WI38 (cell line): ENCODE data around the gene MAMDC4.
A peak's percentile ranks its signal among the peaks of the same experiment; 100 is the strongest.

Experiments used
- H3K4me3 ChIP-seq: 2 replicates; pipeline ENCODE4 v1.5.1; 2011; ENCODE audit warnings: low read depth, mild to moderate bottlenecking, control low read depth, low read length
- CTCF ChIP-seq: IDR thresholded peaks from 2 replicates; pipeline ENCODE4 v1.5.1; 2012; ENCODE audit warnings: low read depth, mild to moderate bottlenecking, control low read depth, low read length

The MAMDC4 gene

GRCh38 chr9:136807281-136808074 lies 44.7 kb upstream of the MAMDC4 start, which contains the start of gene RABL6:
Gene RABL6 (plus strand): TSS chr9:136807948. CDS start chr9:136808197, 249 bp downstream.
- TF ChIP-seq CTCF, result no peak
- peak within 1 kb of the TSS; percentile 85 for H3K4me3 ChIP-seq

- no peak for TF ChIP-seq CTCF
- H3K4me3 ChIP-seq, result peak overlapping the region; percentile 85
These were observed 43.9 kb upstream of the MAMDC4 start for GRCh38 chr9:136808075-136808805.

GRCh38 chr9:136808806-136809158 lies 43.4 kb upstream of the MAMDC4 start:
- peak overlapping the region; percentile 85 for H3K4me3 ChIP-seq
- TF ChIP-seq CTCF, result no peak

GRCh38 chr9:136814725-136815421 lies 37.3 kb upstream of the MAMDC4 start:
- TF ChIP-seq CTCF, result no peak
- H3K4me3 ChIP-seq, result no peak overlapping the region

- TF ChIP-seq CTCF, result no peak
- no peak overlapping the region for H3K4me3 ChIP-seq
These were observed 36.7 kb upstream of the MAMDC4 start for GRCh38 chr9:136815422-136815782.

- H3K4me3 ChIP-seq, result no peak overlapping the region
- no peak for TF ChIP-seq CTCF
These were observed 30.9 kb upstream of the MAMDC4 start for GRCh38 chr9:136820971-136821825.
